ENCODE results near the gene SCN1B.
A peak's percentile ranks its signal among the peaks of the same experiment; 100 is the strongest.
"Not testable (repeated sequence)": the region's sequence is repeated elsewhere in the genome, so short reads cannot be mapped to it uniquely, and the experiment has no call there.

The SCN1B gene

DNA sequence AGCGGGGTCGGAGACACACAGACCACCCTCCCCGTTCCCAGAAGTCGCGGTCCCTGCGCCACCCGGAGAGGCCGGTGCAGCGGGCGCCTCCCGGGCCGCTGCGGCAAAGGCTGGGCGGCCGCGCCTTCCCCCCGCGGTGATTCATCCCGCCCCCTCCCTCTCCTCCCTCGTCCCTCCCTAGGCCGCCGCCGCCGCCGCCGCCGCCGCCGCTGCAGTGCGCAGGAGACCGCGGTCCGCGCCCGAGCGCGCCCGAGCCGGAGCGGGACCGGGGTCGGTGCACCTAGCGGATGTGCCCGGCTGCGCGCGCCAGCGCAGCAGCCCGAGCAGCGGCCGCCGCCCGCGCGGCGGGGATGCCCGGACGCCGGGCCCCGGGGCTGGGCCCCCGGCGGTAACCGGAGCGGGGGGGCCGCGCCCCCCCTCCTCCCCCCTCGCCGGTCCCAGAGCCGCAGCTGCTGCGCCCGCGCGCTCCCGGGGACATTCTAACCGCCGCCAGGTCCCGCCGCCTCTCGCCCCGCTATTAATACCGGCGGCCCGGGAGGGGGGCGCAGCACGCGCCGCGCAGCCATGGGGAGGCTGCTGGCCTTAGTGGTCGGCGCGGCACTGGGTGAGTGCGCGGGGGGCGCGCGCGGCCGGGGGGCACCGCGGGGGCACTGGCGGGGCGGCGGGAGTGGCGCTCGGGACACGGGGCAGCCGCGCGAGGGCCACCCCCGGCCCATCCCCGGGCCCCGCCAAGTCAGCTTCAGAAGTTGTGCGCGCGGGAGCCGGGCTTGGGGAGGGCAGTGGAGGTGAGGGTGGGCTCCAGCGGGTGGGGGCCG lies at the start of gene SCN1B:
TSS of gene SCN1B (plus strand) at position 214 of the 815 bp plus-strand sequence. CDS start at position 565, 351 bp downstream.
- peak; percentile 42 for DNase-seq

DNA sequence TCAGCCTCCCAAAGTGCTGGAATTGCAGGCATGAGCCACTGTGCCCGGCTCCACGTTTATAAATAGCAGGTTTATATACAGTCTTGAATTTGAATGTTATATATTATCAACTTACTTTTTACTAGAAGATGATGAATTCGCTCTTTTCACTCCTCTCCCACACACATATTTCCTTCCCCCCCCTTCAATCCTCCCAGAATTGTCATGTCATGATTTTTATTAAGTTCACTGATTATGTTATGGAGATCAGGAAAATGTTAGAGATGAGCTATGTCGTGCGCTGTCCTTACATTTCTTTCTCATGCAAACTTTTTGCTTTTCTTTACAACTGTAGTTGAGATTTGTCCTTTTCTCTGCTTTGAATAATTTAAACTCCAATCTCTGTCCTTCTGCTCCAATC lies 48.0 kb upstream of the SCN1B start:
- DNase-seq: no peak

DNA sequence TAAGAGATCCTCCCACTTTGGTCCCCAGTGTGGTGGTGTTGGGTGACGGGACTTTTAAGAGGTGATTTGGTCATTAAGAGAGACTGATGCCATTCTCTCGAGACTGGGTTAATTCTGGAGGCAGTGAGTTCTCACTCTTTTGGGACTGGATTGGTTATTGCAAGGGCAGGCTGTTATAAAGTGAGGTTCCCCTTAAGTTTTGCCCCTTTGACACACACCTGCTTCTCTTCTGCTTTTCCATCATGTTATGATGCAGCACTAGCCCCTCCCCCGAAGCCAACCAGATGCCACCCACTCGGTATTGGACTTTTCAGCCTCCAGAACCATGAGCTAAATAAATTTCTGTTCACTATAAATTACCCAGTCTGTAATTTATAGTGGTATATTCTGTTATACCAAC lies 46.5 kb upstream of the SCN1B start:
- DNase-seq: no peak

DNA sequence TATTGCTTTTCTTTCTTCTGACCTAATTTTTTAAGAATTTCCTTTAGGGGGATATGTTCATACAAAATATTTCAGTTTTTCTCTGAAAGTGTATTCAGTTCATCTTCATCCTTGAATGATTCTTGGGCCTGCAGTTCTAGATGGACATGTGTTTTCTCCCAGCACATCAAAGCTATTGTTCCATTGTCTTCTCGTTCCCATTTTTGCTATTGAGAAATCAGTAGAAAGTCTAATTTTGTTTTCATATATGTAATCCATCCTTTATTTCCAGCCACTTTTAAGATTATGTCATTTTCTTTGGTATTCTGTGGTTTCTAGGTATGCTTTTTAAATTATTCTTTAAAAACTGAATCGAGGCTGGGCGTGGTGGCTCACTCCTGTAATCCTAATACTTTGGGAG lies 46.0 kb upstream of the SCN1B start:
- no peak for DNase-seq

DNA sequence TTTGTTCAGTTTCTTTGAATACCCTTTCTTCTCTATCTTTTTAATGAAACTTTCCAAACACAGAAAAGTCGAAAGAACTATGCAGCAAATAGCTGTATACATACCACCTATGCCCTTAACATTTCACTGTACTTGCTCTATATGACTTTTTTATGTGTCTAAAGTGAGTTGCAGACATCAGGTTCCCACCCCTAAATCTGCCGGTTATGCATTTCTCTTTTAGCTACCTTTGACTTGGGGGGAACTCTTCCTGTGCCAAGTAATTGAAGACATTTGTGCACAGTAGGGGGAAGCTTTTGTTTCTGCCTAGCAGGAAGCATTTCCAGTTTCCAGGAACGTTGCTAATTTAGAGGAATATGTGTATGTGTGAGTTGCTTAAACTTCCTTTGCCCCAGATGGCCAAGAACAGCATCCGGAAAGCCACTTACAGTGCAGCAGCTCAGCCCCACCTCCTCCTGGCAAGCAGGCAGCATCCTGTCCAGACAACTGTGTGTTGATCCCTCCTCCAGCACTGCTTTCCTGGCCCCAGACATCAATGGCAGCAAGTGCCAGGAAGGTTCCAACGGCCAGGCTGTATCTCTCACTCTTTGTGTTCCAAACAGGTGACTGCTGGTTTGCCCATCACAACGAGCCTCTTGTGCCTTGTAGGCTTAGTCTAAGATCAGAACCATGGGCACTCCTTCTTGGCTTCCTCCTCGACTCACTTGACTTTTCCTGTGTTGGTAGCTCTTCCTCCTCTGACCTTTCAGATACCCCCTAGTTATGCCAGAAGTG lies 44.8 kb upstream of the SCN1B start:
- no peak for DNase-seq

DNA sequence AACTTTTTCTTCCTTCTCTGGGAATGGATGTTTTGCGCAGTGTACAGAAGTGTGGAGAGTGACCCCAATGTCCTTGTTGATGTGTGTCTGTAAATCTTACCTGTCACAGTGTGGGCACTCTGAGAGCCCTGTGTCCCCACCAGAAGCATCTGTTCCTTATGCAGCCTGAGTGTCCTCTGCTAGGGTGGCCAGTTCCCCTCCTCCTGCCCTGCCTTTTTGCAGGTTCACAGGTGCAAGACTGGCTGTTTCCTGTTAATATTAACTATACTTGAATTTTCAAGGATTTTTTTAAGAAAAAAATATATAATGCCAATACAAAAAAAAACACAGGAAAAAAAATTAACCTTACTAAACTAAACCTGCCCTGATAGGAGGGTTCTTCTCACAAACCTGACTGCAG lies 42.2 kb upstream of the SCN1B start:
- no peak for DNase-seq

DNA sequence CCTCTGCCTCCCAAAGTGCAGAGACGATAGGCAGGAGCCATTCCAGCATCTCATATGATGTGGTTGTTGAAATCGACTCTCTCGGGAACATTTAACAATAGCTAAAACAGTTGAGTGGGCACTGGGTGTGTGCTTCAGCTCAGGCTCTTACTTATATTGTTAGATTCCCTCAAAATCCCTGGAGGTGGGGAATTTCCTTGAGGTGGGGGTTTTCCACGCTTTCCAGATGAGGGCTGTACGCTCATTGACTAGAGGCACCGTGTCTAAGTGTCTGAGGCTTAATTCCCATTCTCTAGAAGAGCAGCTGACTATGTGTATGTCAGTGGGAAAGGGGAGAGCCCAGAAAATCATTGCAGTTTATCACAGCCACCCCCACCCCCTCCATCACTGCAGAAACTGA lies 41.0 kb upstream of the SCN1B start:
- DNase-seq: no peak

DNA sequence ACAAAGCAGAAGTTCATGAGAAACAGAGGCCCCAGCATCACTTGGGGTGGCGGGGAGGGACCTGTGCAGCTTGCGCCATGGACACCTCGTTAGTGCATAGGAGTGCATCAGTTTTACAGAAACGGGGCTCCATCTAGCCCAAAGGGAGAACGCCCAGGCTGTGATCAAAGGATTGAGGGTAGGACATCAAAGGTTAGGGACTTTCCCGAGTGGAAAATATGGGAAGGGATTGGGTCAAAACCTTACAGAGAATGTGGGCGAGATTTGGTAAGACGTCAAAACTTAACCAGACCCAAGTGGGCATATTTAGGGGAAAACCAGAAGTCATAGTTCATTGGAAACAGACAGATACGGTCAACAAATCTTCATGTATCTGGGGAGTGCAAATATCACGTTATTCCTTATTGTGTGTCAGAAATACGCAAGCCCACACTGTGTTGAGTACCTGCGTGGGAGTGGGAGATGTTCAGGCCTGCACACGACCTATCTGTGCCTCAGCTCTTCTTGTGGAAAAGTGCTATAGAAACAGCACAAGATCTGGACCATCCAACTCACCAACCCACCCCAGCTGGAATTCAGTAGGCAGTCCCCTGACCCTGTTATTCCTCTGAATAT lies 39.6 kb upstream of the SCN1B start:
- no peak for DNase-seq

DNA sequence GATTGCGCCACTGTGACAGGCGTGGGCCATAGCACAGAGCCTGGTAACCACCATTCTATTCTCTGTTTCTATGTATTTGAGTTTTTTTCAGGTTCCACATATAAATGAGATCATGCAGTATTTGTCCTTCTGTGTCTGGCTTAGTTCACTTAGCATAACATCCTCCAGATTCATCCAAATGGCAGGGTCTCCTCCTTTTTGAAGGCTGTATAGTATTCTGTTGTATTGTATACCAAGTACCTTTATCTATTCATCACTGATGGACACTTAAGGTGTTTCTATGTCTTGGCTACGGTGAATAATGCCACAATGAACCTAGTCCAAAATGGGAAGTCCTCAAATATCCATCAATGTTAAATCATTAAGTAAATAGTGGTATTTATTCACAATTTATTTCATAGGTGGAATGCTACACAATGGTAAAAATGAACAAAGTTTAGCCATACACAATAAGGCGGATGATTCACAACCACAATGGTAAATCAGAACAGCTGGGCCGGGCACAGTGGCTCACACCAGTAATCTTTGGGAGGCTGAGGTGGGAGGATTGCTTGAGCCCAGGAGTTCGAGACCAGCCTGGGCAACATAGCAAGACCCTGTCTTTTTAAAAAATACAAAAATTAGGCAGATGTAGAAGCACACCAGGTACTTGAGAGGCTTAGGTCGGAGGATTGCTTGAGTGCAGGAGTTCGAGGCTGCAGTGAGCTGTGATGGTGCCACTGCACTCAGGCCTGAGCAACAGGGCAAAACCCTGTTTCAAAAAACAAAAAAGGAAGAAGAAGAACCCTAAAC lies 38.5 kb upstream of the SCN1B start:
- no peak for DNase-seq

DNA sequence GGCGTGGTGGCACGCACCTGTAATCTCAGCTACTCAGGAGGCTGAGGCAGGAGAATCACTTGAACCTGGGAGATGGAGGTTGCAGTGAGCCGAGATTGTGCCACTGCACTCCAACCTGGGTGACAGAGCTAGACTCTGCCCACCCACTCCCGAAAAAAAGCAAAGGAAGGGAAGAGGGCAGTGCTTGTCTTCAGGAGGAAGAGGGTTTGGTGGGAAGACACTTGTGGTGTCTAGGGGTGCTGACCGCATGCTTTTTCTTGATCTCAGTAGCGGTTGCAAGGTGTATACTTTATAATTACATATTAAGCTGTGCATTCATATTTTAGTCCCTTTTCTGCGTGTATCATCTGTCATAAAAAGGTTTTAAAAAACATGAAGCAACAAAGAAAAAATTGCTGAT lies 37.7 kb upstream of the SCN1B start:
- not testable (repeated sequence) for DNase-seq

DNA sequence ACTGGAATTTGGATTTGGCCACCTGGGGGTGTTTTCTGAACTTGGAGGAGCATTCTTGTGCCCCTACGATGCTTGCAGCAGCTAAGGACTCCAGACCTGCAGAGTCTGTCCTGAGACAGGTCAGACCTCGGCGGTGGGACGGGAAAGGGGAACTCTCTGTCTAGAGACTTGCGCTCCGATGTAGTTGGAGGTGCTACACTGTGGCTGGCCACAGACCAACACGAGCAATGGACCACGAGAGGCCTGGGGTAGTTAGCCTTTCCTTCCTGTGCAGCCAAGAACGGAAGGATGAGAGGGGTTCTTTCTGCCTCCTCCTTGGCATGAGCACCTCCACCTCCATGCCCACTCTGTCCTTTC lies 36.0 kb upstream of the SCN1B start:
- DNase-seq: no peak

DNA sequence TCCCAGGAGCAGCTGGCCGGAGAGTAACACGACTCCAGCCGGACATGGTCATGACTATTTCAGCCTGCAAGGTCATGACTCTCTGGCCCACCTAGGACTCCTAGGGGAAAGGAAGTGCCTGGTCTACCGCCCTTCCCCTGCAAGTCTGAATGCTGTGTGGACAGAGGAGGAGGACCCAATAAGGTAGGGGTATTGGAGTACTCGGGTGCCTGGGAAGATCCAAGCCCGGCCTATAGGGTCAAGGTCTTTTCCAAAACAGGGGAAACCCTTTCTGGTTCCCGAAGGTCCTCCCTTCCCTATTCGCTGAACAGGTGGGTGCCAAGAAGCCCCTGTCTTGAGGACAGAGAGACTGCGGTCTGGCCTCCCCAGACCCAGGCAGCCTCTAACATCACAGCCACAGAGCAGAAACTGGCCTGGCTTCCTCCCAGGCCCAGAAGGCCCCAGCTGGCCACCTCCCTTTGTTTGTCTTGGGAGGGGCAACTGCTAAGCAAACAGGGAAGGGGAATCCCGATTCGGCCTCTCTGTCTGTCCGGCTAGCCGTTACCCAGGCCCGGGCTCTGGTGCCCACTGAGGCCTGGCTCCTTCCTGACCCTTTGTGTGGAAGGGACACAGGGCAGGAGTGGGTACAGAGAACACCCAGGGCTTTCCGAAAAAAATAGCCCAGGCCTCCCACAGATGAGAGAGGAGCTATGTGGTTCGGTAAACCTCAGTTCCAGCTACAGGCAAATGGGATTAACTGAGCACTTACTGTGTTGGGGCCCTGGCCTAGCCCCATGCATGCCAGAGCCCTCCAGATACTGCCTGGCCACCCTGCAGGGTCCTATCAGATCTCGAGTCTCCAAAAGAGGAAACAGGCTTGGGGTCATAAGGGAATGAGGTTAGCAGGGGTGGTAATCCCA lies 35.4 kb upstream of the SCN1B start:
- no peak for DNase-seq

DNA sequence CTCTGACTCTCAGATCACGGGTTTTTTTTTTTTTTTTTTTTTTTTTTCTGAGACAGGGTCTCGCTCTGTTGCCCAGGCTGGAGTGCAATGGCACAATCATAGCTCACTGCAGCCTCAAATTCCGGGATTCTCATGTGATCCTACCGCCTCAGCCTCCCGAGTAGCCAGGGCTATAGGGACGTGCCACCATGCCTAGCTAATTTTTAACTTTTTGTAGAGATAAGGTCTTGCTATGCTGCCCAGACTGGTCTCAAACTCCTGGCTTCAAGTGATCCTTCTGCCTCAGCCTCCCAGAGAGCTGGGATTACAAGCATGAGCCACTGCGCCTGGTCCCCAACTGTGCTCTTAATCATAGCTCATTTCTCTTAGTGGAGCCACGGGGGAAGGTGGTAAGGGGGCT lies 34.7 kb upstream of the SCN1B start:
- DNase-seq: no peak

DNA sequence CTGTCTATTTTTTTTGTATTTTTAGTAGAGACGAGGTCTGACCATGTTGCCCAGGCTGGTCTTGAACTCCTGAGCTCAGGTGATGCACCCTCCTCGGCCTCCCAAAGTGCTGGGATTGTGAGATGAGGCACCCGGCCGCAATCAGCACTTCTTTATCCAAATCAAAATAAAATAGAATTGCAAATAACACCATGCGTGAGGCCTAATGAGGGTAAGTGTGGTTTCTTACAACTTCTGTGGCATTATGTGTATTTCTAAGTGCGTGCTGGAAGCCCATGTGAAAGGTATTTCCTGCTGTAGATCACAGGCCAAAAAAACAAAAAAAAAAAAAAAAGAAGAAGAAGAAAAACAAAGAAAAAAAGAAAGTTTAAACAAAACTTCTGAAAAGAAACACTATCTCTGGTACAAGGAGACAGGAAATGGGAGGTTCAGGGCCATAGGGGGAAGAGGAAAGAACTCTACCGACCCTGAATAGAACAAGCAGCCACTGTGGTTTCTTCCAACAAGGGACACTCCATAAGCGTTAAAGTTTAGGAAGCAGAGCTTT lies 33.1 kb upstream of the SCN1B start:
- DNase-seq: no peak

DNA sequence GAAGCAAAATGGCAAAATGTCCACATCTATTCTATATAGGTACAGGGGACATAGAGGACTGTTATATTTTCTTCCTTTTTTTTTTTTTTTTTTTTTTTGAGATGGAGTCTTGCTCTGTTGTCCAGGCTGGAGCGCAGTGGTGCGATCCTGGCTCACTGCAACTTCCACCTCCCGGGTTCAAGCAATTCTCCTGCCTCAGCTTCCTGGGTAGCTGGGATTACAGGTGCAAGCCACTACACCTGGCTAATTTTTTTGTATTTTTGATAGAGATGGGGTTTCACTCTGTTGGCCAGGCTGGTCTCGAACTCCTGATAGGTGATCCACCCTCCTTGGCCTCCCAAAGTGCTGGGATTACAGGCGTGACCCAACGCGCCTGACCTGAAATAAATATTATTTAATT lies 32.0 kb upstream of the SCN1B start:
- DNase-seq: not testable (repeated sequence)

DNA sequence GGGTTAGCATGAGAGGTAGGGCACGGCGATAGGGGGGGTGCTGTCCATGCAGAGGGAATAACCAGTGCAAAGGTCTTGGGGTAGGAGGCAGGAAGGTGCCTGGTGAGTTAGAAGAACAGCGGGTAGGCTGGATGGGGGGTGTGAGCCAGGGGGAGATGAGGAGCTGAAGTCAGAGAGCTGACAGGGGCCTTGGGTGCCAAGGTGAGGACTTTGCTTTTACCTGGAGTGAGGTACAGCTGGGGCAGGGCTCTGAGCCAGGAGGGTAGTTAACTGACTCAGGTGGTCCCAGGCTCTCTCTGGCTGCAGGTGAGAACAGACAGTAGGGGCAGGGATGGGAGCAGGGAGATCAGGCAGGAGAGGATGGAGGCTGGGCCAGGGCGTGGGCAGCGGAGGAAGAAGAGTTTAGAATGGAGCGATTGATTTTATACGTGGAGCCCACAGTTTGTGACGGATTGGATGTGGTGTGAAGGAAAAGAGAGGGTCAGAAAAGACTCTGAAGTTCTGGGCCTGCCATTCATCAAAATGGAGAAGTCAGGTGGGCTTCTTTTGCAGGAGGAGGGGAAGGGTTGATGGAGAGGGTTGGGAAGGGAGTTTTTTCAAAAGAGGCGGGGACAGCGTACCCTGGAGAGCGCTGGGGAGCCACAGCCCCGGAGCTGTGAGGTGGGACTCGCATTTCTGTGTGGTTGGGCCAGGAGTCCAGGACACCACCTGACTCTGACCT lies 31.3 kb upstream of the SCN1B start:
- DNase-seq: no peak

DNA sequence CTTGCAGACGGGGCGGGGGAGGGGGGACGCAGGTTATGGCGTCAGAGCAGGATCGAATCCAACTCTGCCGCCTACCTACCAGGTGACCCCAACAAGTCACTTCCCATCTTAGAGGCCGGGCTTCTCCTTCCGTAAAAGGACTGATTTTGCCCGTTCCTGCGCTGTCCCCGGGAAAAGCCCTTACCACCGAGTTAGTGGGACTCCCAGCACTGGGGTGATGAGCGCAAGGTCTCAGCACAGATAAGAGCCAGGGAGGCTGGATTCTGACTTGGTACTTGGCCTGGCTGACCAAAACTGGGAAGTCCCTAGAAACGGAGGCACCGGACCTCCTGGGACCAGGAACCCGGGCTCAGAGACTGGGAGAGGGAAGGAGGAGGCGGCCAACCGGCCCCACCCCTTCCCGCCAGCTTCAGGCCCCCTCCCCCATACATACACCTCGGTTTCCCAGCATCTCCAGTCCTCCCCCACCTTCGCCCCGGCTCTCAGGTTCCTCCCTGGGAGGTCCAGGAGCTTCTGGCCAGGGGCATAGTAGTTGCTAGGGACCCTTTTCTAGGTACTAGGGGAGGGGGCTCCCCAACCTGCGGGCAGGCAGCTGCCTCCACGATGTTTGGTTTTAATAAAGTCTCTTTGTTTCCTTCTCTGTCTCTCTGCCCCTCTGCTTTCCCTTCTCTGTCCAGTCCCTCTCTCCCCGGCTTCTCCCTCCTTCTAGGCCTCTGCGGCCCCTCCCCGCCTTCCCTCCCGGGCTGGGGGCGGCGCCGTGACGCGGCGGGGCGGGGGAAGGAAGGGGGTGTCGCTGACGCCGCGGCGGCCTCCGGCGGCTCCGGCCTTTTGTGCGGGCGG lies 30.6 kb upstream of the SCN1B start, which contains the start of gene GRAMD1A:
TSS of gene GRAMD1A (plus strand) at position 826 of the 840 bp plus-strand sequence. CDS start 156 bp downstream, outside the sequence.
- peak; percentile 70 for DNase-seq

DNA sequence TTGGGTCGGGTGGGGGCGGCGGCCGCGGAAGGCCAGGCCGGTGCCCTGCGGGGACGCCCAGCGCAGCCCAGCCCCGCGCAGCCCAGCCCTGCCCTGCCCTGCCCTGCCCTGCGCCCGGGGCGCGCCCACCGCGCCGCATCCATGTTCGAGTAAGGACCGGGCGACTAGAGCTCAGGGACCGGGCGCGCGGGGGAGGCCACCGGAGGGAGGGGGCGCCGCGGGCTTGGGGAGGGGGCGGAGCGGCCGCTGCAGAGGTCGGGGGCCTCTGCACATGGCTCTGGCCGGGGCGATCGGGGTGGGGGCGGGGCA lies 30.0 kb upstream of the SCN1B start:
- DNase-seq: no peak

DNA sequence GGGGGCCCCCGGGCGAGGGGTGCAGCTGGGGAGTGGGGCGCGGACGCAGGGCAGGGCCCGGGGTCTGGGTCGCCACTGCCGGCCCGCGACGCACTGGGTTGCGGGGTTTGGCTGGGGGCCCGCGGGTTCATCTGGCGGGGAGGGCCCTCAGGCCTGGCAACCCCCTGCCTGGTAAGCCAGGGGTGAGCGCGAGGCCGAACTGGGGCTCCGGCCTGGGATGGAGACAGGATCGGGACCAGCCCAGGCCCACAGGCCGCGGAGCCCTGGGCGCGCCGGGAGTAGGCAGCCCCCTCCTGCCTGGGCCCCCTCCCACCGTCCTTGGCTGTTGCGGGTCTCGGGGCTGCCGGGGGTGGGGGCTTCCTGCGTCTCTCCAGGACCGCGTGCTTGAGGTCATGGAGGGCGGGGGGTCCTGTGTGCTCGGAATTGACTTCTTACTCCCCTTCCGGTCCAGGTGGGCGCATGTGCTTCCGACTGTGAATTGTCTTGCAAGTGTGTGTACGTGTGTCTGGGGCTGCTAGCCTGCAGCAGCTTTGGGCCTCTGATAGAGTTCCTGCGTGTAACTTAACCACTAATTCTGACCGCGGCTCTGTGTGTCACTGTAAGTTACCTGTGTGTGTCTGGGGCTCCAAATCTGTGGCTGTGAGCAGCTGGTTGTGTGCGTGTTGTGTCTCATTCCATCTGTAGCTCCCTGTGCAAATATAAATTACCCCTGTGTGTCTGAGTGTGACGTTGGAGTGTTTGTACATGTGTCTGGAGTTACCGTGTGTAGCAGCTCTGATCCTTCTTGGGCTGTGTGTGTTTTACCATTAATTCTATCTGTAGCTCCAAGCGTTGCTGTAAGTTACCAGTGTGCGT lies 29.4 kb upstream of the SCN1B start:
- peak; percentile 40 for DNase-seq
